Liver (tissue), 9 donors: ENCODE results near the gene CCL2. TPM values are rescaled to one million over a fixed set of nuclear protein-coding genes. Genes with fewer than 3 reads are reported as not detected.

Experiments used
- DNase-seq: peaks from one replicate; pipeline ENCODE4 v3.0.0-alpha.2; 2017; ENCODE audit warnings: low spot score
- H3K27ac ChIP-seq, 2 donors: one replicate each; pipeline ENCODE4 v1.7.0; 2013; ENCODE audit warnings: inconsistent platforms in 2 of 2, low read length in 2 of 2, control low read depth in 1 of 2, low read depth in 1 of 2, mild to moderate bottlenecking in 1 of 2
- H3K27me3 ChIP-seq, 4 donors: one replicate each; pipeline versions ENCODE4 v1.6.1 to v1.7.0; 2013; ENCODE audit warnings: low read length in 3 of 4, inconsistent platforms in 1 of 4, mild to moderate bottlenecking in 1 of 4, moderate library complexity in 1 of 4; ENCODE audit not compliant: control insufficient read depth in 4 of 4, insufficient read depth in 4 of 4
- H3K36me3 ChIP-seq, 4 donors: one replicate each; pipeline versions ENCODE4 v1.6.1 to v1.7.0; 2013; ENCODE audit warnings: low read length in 3 of 4, mild to moderate bottlenecking in 3 of 4, low read depth in 1 of 4, moderate library complexity in 1 of 4; ENCODE audit not compliant: control insufficient read depth in 4 of 4, insufficient read depth in 3 of 4
- H3K4me1 ChIP-seq, 4 donors: one replicate each; pipeline versions ENCODE4 v1.6.1 to v1.7.0; 2013; ENCODE audit warnings: low read length in 3 of 4, mild to moderate bottlenecking in 3 of 4, moderate library complexity in 1 of 4; ENCODE audit not compliant: control insufficient read depth in 4 of 4, insufficient read depth in 4 of 4
- H3K4me3 ChIP-seq, 3 donors: one replicate each; pipeline versions ENCODE4 v1.6.1 to v1.7.0; 2013; ENCODE audit warnings: low read length in 3 of 3, control low read depth in 1 of 3, low read depth in 1 of 3, mild to moderate bottlenecking in 1 of 3
- H3K9ac ChIP-seq, 2 donors: one replicate each; pipeline ENCODE4 v1.7.0; 2013; ENCODE audit warnings: low read length in 2 of 2, mild to moderate bottlenecking in 2 of 2, moderate library complexity in 2 of 2, control low read depth in 1 of 2, low read depth in 1 of 2
- H3K9me3 ChIP-seq, 4 donors: one replicate each; pipeline versions ENCODE4 v1.6.1 to v1.7.0; 2013; ENCODE audit warnings: low read length in 3 of 4; ENCODE audit not compliant: control insufficient read depth in 4 of 4
- ATF3 ChIP-seq: IDR thresholded peaks from 2 replicates; pipeline ENCODE4 v1.6.1; 2016; ENCODE audit warnings: antibody characterized with exemption
- CTCF ChIP-seq: fragments of 150-350 bp; IDR thresholded peaks from 2 replicates; pipeline ENCODE4 v1.5.1; 2017; ENCODE audit warnings: improper control_type of control experiment, low read depth, low read length; ENCODE audit not compliant: missing input control
- EGR1 ChIP-seq, 2 donors: IDR thresholded peaks; 2 replicates each; pipeline ENCODE4 v1.6.1; 2016 to 2018; ENCODE audit warnings: antibody characterized with exemption in 2 of 2, low read depth in 2 of 2
- FOXA1 ChIP-seq: IDR thresholded peaks from 2 replicates; pipeline ENCODE4 v1.6.1; 2016; ENCODE audit warnings: antibody characterized with exemption
- FOXA2 ChIP-seq: IDR thresholded peaks from 2 replicates; pipeline ENCODE4 v1.6.1; 2016; ENCODE audit warnings: antibody characterized with exemption
- GABPA ChIP-seq, 2 donors: IDR thresholded peaks in 1 of 2; conservative IDR thresholded peaks in 1 of 2; 2 replicates each; pipeline ENCODE4 v1.6.1; 2016; ENCODE audit warnings: antibody characterized with exemption in 2 of 2, mild to moderate bottlenecking in 1 of 2, moderate library complexity in 1 of 2
- HNF4A ChIP-seq, 2 donors: conservative IDR thresholded peaks; 2 replicates each; pipeline ENCODE4 v1.6.1; 2016; ENCODE audit warnings: antibody characterized with exemption in 2 of 2, mild to moderate bottlenecking in 2 of 2
- HNF4G ChIP-seq: IDR thresholded peaks from 2 replicates; pipeline ENCODE4 v1.6.1; 2016; ENCODE audit warnings: antibody characterized with exemption
- JUND ChIP-seq, 2 donors: IDR thresholded peaks; 2 replicates each; pipeline ENCODE4 v1.6.1; 2016; ENCODE audit warnings: antibody characterized with exemption in 2 of 2
- MAX ChIP-seq: IDR thresholded peaks from 2 replicates; pipeline ENCODE4 v1.6.1; 2016; ENCODE audit warnings: antibody characterized with exemption
- NR2F2 ChIP-seq: IDR thresholded peaks from 2 replicates; pipeline ENCODE4 v1.6.1; 2016; ENCODE audit warnings: antibody characterized with exemption
- RAD21 ChIP-seq, 2 donors: IDR thresholded peaks; 2 replicates each; pipeline ENCODE4 v1.6.1; 2016; ENCODE audit warnings: antibody characterized with exemption in 2 of 2, mild to moderate bottlenecking in 2 of 2
- REST ChIP-seq: IDR thresholded peaks from 2 replicates; pipeline ENCODE4 v1.6.1; 2016; ENCODE audit warnings: antibody characterized with exemption, mild to moderate bottlenecking
- SP1 ChIP-seq: IDR thresholded peaks from 2 replicates; pipeline ENCODE4 v1.6.1; 2018; ENCODE audit warnings: antibody characterized with exemption, mild to moderate bottlenecking
- YY1 ChIP-seq: IDR thresholded peaks from 2 replicates; pipeline ENCODE4 v1.6.1; 2016; ENCODE audit warnings: antibody characterized with exemption, mild to moderate bottlenecking
- ZBTB33 ChIP-seq: IDR thresholded peaks from 2 replicates; pipeline ENCODE4 v1.6.1; 2016; ENCODE audit warnings: antibody characterized with exemption
- WGBS: extraction: QIAGEN DNeasy Blood & Tissue Kit; methylation state at CpG from one replicate; pipeline ENCODE4 v1.1.7; 2013; 5-methylcytosine and 5-hydroxymethylcytosine counted together
- polyA plus RNA-seq, 2 donors: library from polyadenylated mRNA; stranded (reverse) in 1 of 2; unstranded in 1 of 2; fragments of 200-250 nt in 1 of 2; fragments of >200 nt in 1 of 2; fragmentation: Nextera tagmentation in 1 of 2; extraction: Ambion mirVana in 1 of 2; gene quantifications; one replicate each; pipeline versions ENCODE4 v1.2.1 to v1.2.3, GENCODE V29; 2013 to 2015
- total RNA-seq, 2 donors: library from RNA; depleted of rRNA; stranded (reverse); fragments of >200 nt; gene quantifications; one replicate each; pipeline ENCODE4 v1.2.3, GENCODE V29; 2014
- donor health status: healthy.
- donor health status: healthy.
- donor health status: healthy.
- donor health status: healthy.
- donor health status: healthy.

The CCL2 gene
- total and polyA plus RNA-seq, 4 donors = 3.5 to 8.9 (median 5.4) TPM

GRCh38 chr17:34248511-34249024 lies 6.5 kb upstream of the CCL2 start:
- WGBS = 73% methylated on average over 6 of the region's 6 CpGs
- Histone ChIP-seq H3K9me3 (no peaks in the 10 kb centered on the region), H3K9ac (no peak overlapping the region), H3K27me3 (no peaks in the 10 kb centered on the region), H3K27ac (no peak overlapping the region), H3K4me3 (no peak overlapping the region), H3K4me1 (peaks cover 0 to 6% (median 2%) of the 10 kb centered on the region in 4 donors), H3K36me3 (no peaks in the 10 kb centered on the region)
- DNase-seq = no peak
- TF ChIP-seq FOXA1 (no peak), ZBTB33 (no peak), ATF3 (no peak), RAD21 (IDR thresholded peaks at IDR 0.05) (no peak), GABPA (IDR thresholded peaks at IDR 0.05 in 1 of 2, conservative IDR thresholded peaks at IDR 0.05 in 1 of 2) (no peak), HNF4A (conservative IDR thresholded peaks at IDR 0.05) (no peak), YY1 (no peak), SP1 (no peak)

- Histone ChIP-seq H3K27me3 (no peaks in the 10 kb centered on the region), H3K9me3 (no peaks in the 10 kb centered on the region), H3K36me3 (no peaks in the 10 kb centered on the region), H3K4me3 (no peak overlapping the region), H3K9ac (no peak overlapping the region), H3K27ac (no peak overlapping the region), H3K4me1 (peaks cover 0 to 6% (median 2%) of the 10 kb centered on the region in 4 donors)
- WGBS = 39% methylated on average over 1 of the region's 1 CpG
- no peak for DNase-seq
- TF ChIP-seq FOXA2 (no peak), EGR1 (IDR thresholded peaks at IDR 0.05; ENCODE audit: low read depth in 2 of 2) (no peak), REST (no peak), HNF4G (no peak), GABPA (IDR thresholded peaks at IDR 0.05 in 1 of 2, conservative IDR thresholded peaks at IDR 0.05 in 1 of 2) (no peak), RAD21 (IDR thresholded peaks at IDR 0.05) (no peak), FOXA1 (no peak)
These were observed 6.0 kb upstream of the CCL2 start for GRCh38 chr17:34249061-34249460.

- peaks cover 0 to 6% (median 2%) of the 10 kb centered on the region in 4 donors for H3K4me1 ChIP-seq
- no peaks in the 10 kb centered on the region for H3K36me3 ChIP-seq
- no peaks in the 10 kb centered on the region for H3K27me3 ChIP-seq
- TF ChIP-seq HNF4A (conservative IDR thresholded peaks at IDR 0.05) (no peak), GABPA (IDR thresholded peaks at IDR 0.05 in 1 of 2, conservative IDR thresholded peaks at IDR 0.05 in 1 of 2) (no peak), MAX (no peak), CTCF (no peak), FOXA2 (no peak), NR2F2 (no peak), JUND (IDR thresholded peaks at IDR 0.05) (no peak), SP1 (no peak)
- no peak overlapping the region for H3K27ac ChIP-seq
- no peak overlapping the region for H3K9ac ChIP-seq
- no peak for DNase-seq
- H3K9me3 ChIP-seq = no peaks in the 10 kb centered on the region
- WGBS = 63% methylated on average over 1 of the region's 1 CpG
- no peak overlapping the region for H3K4me3 ChIP-seq
These were observed 5.6 kb upstream of the CCL2 start for GRCh38 chr17:34249478-34249877.
